CD4-positive, alpha-beta T cell treated with Interleukin-2 at 100 ng/mL for 4 hours (primary cell): ENCODE measurements around the gene TLCD3B.

ENCODE experiments used
- DNase-seq: peaks from one replicate; pipeline ENCODE4 v3.0.0-alpha.2; 2020; ENCODE audit warnings: low spot score

The TLCD3B gene

GRCh38 chr16:29988346-29989075, 42.6 kb downstream of the TLCD3B start:
- no peak for DNase-seq

GRCh38 chr16:29987371-29988085, 43.5 kb downstream of the TLCD3B start:
- no peak for DNase-seq

- DNase-seq: no peak
Measured at GRCh38 chr16:29986931-29987330, 44.1 kb downstream of the TLCD3B start.

- DNase-seq: no peak
Measured at GRCh38 chr16:29986231-29986630, 44.8 kb downstream of the TLCD3B start.

- no peak for DNase-seq
Measured at GRCh38 chr16:29985271-29985811, 45.7 kb downstream of the TLCD3B start.

GRCh38 chr16:29984764-29985147, 46.3 kb downstream of the TLCD3B start:
- DNase-seq: no peak

- DNase-seq: no peak
Measured at GRCh38 chr16:29984137-29984763, 46.8 kb downstream of the TLCD3B start.

GRCh38 chr16:29983420-29984136, 47.5 kb downstream of the TLCD3B start:
- DNase-seq: no peak

- DNase-seq: no peak
Measured at GRCh38 chr16:29982560-29983419, 48.3 kb downstream of the TLCD3B start.

GRCh38 chr16:29978564-29979270, 52.4 kb downstream of the TLCD3B start:
- no peak for DNase-seq

- DNase-seq: no peak
Measured at GRCh38 chr16:29978081-29978480, 53.0 kb downstream of the TLCD3B start.

- DNase-seq: no peak
Measured at GRCh38 chr16:29977063-29977825, 53.8 kb downstream of the TLCD3B start.

GRCh38 chr16:29975811-29976511, 55.1 kb downstream of the TLCD3B start:
- no peak for DNase-seq

GRCh38 chr16:29975134-29975538, 55.9 kb downstream of the TLCD3B start:
- no peak for DNase-seq
